Muscle layer of colon (tissue), 2 donors: ENCODE results near the gene FBXW5.

Experiments
- H3K27ac ChIP-seq: one replicate; pipeline ENCODE4 v1.7.0; 2013; ENCODE audit warnings: low read depth, mild to moderate bottlenecking, low read length, moderate library complexity
- H3K27me3 ChIP-seq, 2 donors: one replicate each; pipeline ENCODE4 v1.7.0; 2013; ENCODE audit warnings: low read length in 2 of 2, mild to moderate bottlenecking in 2 of 2; ENCODE audit not compliant: insufficient read depth in 2 of 2, control insufficient read depth in 1 of 2
- H3K36me3 ChIP-seq: one replicate; pipeline ENCODE4 v1.7.0; 2013; ENCODE audit warnings: mild to moderate bottlenecking, low read length; ENCODE audit not compliant: insufficient read depth
- H3K4me1 ChIP-seq: one replicate; pipeline ENCODE4 v1.7.0; 2013; ENCODE audit warnings: mild to moderate bottlenecking, low read length; ENCODE audit not compliant: insufficient read depth
- H3K4me3 ChIP-seq, 2 donors: one replicate each; pipeline ENCODE4 v1.7.0; 2013; ENCODE audit warnings: low read length in 2 of 2, low read depth in 1 of 2, mild to moderate bottlenecking in 1 of 2, moderate library complexity in 1 of 2
- H3K9ac ChIP-seq: one replicate; pipeline ENCODE4 v1.7.0; 2013; ENCODE audit warnings: low read length
- H3K9me3 ChIP-seq: one replicate; pipeline ENCODE4 v1.7.0; 2013; ENCODE audit warnings: mild to moderate bottlenecking, low read length
- donor health status: abdominal sarcoma.
- donor health status: Adenocarcinoma of cecum.

The FBXW5 gene

DNA sequence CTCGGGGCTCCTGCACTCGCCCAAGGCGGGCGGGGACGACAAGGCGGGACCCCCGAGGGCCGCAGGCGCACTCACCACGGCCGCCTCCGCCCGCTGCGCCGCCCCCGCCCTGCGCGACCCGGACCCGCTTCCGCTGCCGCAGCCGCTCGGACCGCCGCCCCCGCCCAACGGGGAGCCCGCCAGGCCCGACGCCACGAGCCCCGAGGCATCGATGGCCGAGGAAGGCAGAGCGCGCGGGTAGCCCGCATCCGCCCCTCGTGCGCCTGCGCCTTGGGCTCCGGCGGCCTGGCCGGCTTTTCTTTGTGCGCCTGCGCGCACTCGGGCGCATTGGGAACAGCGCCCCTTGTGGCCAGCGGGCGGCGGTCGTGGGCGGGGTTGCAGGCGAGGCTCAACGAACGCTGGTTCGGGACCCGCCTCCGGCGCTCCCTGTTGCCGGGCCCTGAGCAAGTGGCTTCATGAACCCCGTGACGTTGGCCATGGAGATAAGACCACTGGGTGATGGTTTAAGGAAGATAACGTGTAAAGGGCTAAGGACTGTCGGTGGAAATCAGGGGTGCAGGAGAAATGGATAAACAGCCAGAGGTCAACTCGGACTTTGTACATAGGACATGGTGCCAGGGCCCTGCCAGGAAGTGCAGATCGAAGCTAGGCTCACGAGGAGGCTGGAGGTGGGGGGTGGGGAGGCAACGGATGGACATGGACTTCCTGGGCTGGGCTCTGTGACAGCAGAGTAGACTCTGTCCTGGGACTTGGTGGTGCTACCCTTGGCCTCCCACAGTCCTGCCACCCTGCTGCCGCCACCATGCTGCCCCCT, at the start of gene FBXW5, which contains the start of gene C8G:
Gene FBXW5, minus strand, starts transcription at position 220 of the 814 bp plus-strand sequence. CDS start 655 bp downstream, outside the sequence.
Gene C8G, plus strand, starts transcription at position 725 of the 814 bp plus-strand sequence. Its CDS starts 78 bp downstream, at position 803.
- H3K9ac ChIP-seq: no peak within 1 kb of the TSS
- no peaks in the 10 kb centered on the region for H3K27me3 ChIP-seq
- H3K36me3 ChIP-seq: peaks cover 30% of the 10 kb centered on the region
- peak within 1 kb of the TSS; percentile 75 to 76 for H3K4me3 ChIP-seq
- no peaks in the 10 kb centered on the region for H3K9me3 ChIP-seq
- peaks cover 12% of the 10 kb centered on the region for H3K4me1 ChIP-seq
- H3K27ac ChIP-seq: peak within 1 kb of the TSS; percentile 70

- Histone ChIP-seq H3K36me3 (no peaks in the 10 kb centered on the region), H3K27ac (peak overlapping the region; percentile 76), H3K27me3 (peaks cover 13 to 46% of the 10 kb centered on the region in 2 donors), H3K9me3 (no peaks in the 10 kb centered on the region), H3K4me3 (peak overlapping the region; percentile 81 to 84), H3K4me1 (peaks cover 17% of the 10 kb centered on the region), H3K9ac (no peak overlapping the region)
These were observed 48.4 kb upstream of the FBXW5 start for GRCh38 chr9:136992819-136993369.

DNA sequence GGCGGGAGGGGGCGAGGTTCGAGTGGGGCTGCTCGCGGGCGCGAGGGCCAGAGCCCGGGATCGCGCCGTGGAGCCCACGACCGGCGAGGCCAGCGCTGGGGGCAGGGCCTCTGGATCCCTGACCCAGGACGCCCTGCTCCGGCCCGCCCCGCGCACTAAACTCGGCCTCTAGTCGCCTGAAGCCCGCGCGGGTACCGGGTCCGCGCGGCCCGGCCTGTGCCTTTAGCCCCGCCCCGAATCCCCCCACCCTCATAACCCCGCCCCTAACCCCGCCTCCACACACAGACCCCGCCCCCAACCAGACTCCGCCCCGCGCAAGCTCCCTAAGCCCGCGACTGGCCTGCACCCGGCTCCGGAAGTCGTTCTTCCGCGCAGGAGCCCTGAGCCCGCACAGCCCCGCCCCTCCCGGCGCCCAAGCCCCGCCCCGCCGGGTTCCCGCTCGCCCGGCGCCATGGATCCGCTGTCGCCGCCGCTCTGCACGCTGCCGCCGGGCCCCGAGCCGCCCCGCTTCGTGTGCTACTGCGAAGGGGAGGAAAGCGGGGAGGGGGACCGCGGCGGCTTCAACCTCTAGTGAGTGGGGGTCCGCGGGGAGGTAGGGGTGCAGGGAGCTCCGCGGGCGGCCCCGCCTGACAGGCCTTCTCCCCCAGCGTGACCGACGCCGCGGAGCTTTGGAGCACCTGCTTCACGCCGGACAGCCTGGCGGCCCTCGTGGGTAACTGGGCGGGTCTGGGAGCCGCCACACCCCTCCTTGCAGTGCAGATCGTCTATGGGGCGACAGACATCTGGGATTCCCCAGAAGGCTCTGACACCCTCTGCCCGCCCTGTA, 47.7 kb upstream of the FBXW5 start, which contains the start of gene PAXX:
Gene PAXX, plus strand, starts transcription at position 430 of the 826 bp plus-strand sequence. Its CDS starts 22 bp downstream, at position 452.
- H3K27me3 ChIP-seq: peaks cover 12 to 42% of the 10 kb centered on the region in 2 donors
- peaks cover 17% of the 10 kb centered on the region for H3K4me1 ChIP-seq
- no peaks in the 10 kb centered on the region for H3K9me3 ChIP-seq
- H3K4me3 ChIP-seq: peak within 1 kb of the TSS; percentile 81 to 84
- H3K27ac ChIP-seq: peak within 1 kb of the TSS; percentile 76
- no peaks in the 10 kb centered on the region for H3K36me3 ChIP-seq
- no peak within 1 kb of the TSS for H3K9ac ChIP-seq

DNA sequence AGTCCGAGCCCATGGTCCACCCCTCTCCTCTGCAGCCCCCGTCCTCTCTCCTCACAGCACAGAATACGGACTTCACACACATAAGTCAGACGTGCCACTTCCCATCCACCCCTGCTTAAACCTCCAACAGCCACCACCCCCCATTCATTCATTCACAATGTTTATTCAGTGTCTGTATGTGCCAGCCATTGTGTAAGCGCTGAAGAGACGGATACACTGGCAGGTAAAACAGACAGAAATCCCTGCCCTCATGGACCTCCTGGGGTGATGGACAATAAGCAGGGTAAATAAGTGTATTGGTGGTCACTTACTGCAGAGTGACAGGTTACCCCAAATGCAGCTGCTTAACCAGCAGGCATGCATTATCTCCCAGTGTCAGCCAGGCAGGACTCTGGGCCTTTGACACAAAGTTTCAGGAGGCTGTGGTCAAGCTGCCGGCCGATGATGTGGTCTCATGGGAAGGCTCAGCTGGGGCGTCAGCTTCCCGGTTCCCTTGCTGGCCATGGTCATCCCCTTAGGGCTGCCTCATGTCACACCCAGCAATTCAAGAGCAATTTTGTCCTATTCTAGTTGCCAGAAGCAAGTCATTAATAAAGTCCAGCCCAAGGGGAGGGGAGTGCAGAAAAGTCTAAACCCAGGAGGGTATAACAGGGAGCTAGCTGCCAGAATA, 45.8 kb upstream of the FBXW5 start:
- no peak overlapping the region for H3K4me3 ChIP-seq
- H3K36me3 ChIP-seq: no peaks in the 10 kb centered on the region
- H3K9ac ChIP-seq: no peak overlapping the region
- H3K27ac ChIP-seq: no peak overlapping the region
- peaks cover 11% of the 10 kb centered on the region for H3K4me1 ChIP-seq
- H3K27me3 ChIP-seq: peaks cover 0 to 34% of the 10 kb centered on the region in 2 donors
- H3K9me3 ChIP-seq: no peaks in the 10 kb centered on the region

- H3K36me3 ChIP-seq: no peaks in the 10 kb centered on the region
- H3K4me3 ChIP-seq: no peak overlapping the region
- peaks cover 11% of the 10 kb centered on the region for H3K4me1 ChIP-seq
- H3K9me3 ChIP-seq: no peaks in the 10 kb centered on the region
- H3K27ac ChIP-seq: no peak overlapping the region
- H3K9ac ChIP-seq: no peak overlapping the region
- peaks cover 0 to 34% of the 10 kb centered on the region in 2 donors for H3K27me3 ChIP-seq
These were observed 44.3 kb upstream of the FBXW5 start for GRCh38 chr9:136988872-136989271.

- Histone ChIP-seq H3K4me1 (no peaks in the 10 kb centered on the region), H3K9ac (no peak overlapping the region), H3K27ac (no peak overlapping the region), H3K4me3 (no peak overlapping the region), H3K9me3 (no peaks in the 10 kb centered on the region), H3K27me3 (peaks cover 0 to 36% of the 10 kb centered on the region in 2 donors), H3K36me3 (no peaks in the 10 kb centered on the region)
These were observed 41.3 kb upstream of the FBXW5 start for GRCh38 chr9:136985853-136986252.

GRCh38 chr9:136985027-136985602, 40.6 kb upstream of the FBXW5 start:
- no peaks in the 10 kb centered on the region for H3K36me3 ChIP-seq
- H3K9me3 ChIP-seq: no peaks in the 10 kb centered on the region
- H3K9ac ChIP-seq: no peak overlapping the region
- H3K27me3 ChIP-seq: peaks cover 0 to 36% of the 10 kb centered on the region in 2 donors
- no peak overlapping the region for H3K27ac ChIP-seq
- H3K4me1 ChIP-seq: no peaks in the 10 kb centered on the region
- H3K4me3 ChIP-seq: no peak overlapping the region

DNA sequence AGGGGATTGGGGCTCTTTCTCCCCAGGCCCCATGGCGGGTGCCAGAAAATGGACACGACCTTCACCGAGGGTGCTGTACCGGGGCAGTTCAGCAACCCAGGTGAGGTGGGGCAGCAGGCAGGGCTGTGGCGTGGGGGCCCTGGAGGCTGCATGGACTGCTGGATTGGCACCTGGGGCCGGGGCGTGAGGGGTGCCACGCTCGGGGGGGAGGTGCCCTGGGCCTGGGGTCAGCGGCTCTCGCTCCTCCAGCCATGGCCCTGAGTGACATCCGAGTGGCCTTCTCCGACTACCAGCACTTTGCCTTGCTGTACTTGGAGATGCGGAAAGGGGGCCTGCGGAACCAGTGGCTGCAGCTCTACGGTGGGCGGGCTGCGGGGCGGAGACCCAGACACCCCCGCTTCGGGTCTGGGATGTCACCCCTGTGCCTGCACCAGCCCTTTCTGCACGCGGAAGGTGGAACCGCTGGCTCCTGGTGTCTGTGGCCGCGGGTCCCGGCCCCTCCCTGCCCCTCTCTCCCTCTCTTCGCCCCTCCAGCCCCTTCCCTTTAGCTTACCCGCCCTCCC, 40.0 kb upstream of the FBXW5 start:
- Histone ChIP-seq H3K27ac (no peak overlapping the region), H3K27me3 (peaks cover 0 to 36% of the 10 kb centered on the region in 2 donors), H3K4me1 (no peaks in the 10 kb centered on the region)

DNA sequence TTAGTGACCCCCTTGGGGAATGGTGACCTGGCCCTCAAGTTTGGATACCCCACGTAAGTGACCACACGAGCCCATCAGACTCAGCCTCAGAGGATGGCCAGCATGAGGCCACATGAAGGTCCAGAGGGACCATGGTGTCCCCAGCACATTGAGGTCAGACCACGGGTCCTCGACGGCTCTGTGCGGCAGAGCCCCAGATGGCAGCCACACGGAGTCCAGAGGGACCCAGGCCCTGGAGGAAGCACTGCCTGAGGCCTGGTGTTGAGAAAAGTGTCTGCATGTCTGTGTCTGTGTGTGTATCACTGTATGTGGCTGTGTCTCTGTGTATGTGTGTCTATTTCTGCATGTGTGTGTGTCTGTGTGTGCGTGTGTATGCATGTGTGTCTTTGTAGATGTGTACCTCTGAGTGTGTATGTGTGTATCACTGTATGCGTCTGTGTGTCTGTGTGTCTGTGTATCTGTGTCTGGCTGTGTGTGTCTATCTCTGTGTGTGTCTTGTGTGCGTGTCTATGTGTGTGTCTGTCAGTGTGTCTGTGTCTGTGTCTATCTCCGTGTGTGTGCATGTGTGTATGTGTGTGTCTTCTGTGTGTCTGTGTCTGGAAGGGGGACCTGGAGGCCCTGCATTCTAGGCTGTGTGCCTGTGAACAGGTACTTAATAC, 39.2 kb upstream of the FBXW5 start:
- Histone ChIP-seq H3K36me3 (no peaks in the 10 kb centered on the region), H3K9me3 (no peaks in the 10 kb centered on the region), H3K27me3 (peaks cover 0 to 36% of the 10 kb centered on the region in 2 donors), H3K9ac (no peak overlapping the region), H3K4me1 (no peaks in the 10 kb centered on the region), H3K27ac (no peak overlapping the region), H3K4me3 (no peak overlapping the region)

More for the DNA sequence above, 40.0 kb upstream of the FBXW5 start:
- H3K36me3 ChIP-seq: no peaks in the 10 kb centered on the region
- H3K4me3 ChIP-seq: no peak overlapping the region
- no peak overlapping the region for H3K9ac ChIP-seq
- H3K9me3 ChIP-seq: no peaks in the 10 kb centered on the region

- Histone ChIP-seq H3K4me3 (no peak overlapping the region), H3K9me3 (no peaks in the 10 kb centered on the region), H3K27me3 (peaks cover 0 to 36% of the 10 kb centered on the region in 2 donors), H3K4me1 (no peaks in the 10 kb centered on the region), H3K27ac (no peak overlapping the region), H3K9ac (no peak overlapping the region), H3K36me3 (no peaks in the 10 kb centered on the region)
These were observed 38.6 kb upstream of the FBXW5 start for GRCh38 chr9:136983167-136983566.
